Peyer's patch (tissue), 4 donors: ENCODE results near the gene PHC3. TPM values are rescaled to one million over a fixed set of nuclear protein-coding genes. Genes with fewer than 3 reads are reported as not detected.

Experiments
- DNase-seq, 3 donors: peaks; one replicate each; pipeline ENCODE4 v3.0.0-alpha.2; 2017 to 2019
- H3K27ac ChIP-seq, 4 donors: fragments of 200-600 bp; sonication (generic); one replicate each; pipeline ENCODE4 v1.5.1; 2016 to 2019
- H3K27me3 ChIP-seq, 2 donors: fragments of 200-600 bp; sonication (generic); one replicate each; pipeline ENCODE4 v1.5.1; 2019
- H3K36me3 ChIP-seq, 3 donors: fragments of 200-600 bp; sonication (generic); one replicate each; pipeline ENCODE4 v1.5.1; 2016 to 2019
- H3K4me1 ChIP-seq, 4 donors: fragments of 200-600 bp; sonication (generic); one replicate each; pipeline ENCODE4 v1.5.1; 2016 to 2019
- H3K4me3 ChIP-seq, 4 donors: fragments of 200-600 bp; sonication (generic); 1 replicate in 3 of 4; 2 replicates in 1 of 4; pipeline ENCODE4 v1.5.1; 2016 to 2019; ENCODE audit warnings: mild to moderate bottlenecking in 1 of 4
- H3K9me3 ChIP-seq, 4 donors: fragments of 200-600 bp; sonication (generic); one replicate each; pipeline ENCODE4 v1.5.1; 2016 to 2019; ENCODE audit warnings: mild to moderate bottlenecking in 1 of 4
- CTCF ChIP-seq, 6 experiments: fragments of 450-650 bp in 4 of 6; fragments of 200-600 bp in 2 of 6; sonication (generic) in 1 of 6; IDR thresholded peaks; one replicate each; pipeline ENCODE4 v1.5.1; 2017 to 2019; ENCODE audit warnings: antibody characterized with exemption in 6 of 6, mild to moderate bottlenecking in 3 of 6, moderate library complexity in 1 of 6
- POLR2A ChIP-seq, 2 donors: fragments of 450-650 bp; IDR thresholded peaks; one replicate each; pipeline ENCODE4 v1.5.1; 2017; ENCODE audit warnings: antibody characterized with exemption in 2 of 2, mild to moderate bottlenecking in 2 of 2, moderate library complexity in 2 of 2
- total RNA-seq, 4 donors: library from RNA; depleted of rRNA; stranded (reverse); fragments of >200 nt; gene quantifications; one replicate each; pipeline ENCODE4 v1.1.0, GENCODE V29; 2016

Gene PHC3
- total RNA-seq, 4 donors from 2014 or later: 52.4 to 234 (median 83.2) TPM

DNA sequence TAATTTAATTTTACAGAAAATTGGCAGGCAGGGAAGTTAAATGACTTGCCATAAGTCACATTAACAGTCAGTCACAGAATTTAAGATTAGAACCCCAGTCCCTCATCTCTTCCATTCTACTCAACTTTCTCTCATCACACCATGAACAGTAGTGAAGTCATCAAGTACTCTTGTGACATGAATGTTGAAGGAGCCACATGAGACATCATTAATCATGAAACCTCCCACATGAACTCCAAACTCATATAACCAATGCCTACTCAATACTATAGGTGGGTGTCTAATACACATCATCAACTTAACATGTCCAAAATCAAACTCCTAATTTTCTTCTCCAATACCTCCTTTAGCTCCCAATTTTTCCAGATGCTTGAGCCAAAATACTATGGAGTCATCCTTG is 19.5 kb downstream of the PHC3 start:
- no peaks in the 10 kb centered on the region for H3K27me3 ChIP-seq
- no peak for TF ChIP-seq POLR2A (IDR thresholded peaks at IDR 0.05)
- TF ChIP-seq CTCF (IDR thresholded peaks at IDR 0.05): no peak
- no peak for DNase-seq
- no peaks in the 10 kb centered on the region for H3K9me3 ChIP-seq
- H3K4me3 ChIP-seq: no peak overlapping the region
- H3K36me3 ChIP-seq: peaks cover 0 to 31% (median 0%) of the 10 kb centered on the region in 3 donors
- peaks cover 0 to 11% (median 0%) of the 10 kb centered on the region in 4 donors for H3K4me1 ChIP-seq
- H3K27ac ChIP-seq: no peak overlapping the region

GRCh38 chr3:170159933-170160332 is 21.6 kb downstream of the PHC3 start:
- no peaks in the 10 kb centered on the region for H3K27me3 ChIP-seq
- H3K9me3 ChIP-seq: no peaks in the 10 kb centered on the region
- no peak for DNase-seq
- no peak overlapping the region for H3K4me3 ChIP-seq
- no peak for TF ChIP-seq CTCF (IDR thresholded peaks at IDR 0.05)
- no peak for TF ChIP-seq POLR2A (IDR thresholded peaks at IDR 0.05)
- no peak overlapping the region for H3K27ac ChIP-seq
- peaks cover 0 to 20% (median 5%) of the 10 kb centered on the region in 4 donors for H3K4me1 ChIP-seq
- peaks cover 0 to 23% (median 0%) of the 10 kb centered on the region in 3 donors for H3K36me3 ChIP-seq

- H3K4me3 ChIP-seq: no peak overlapping the region
- H3K27ac ChIP-seq: no peak overlapping the region
- H3K4me1 ChIP-seq: peaks cover 0 to 20% (median 8%) of the 10 kb centered on the region in 4 donors
- no peak for DNase-seq
- no peaks in the 10 kb centered on the region for H3K27me3 ChIP-seq
- H3K36me3 ChIP-seq: peaks cover 0 to 23% (median 0%) of the 10 kb centered on the region in 3 donors
- TF ChIP-seq CTCF (IDR thresholded peaks at IDR 0.05) (no peak), POLR2A (IDR thresholded peaks at IDR 0.05) (no peak)
- no peaks in the 10 kb centered on the region for H3K9me3 ChIP-seq
Observed at GRCh38 chr3:170159459-170159858, 22.1 kb downstream of the PHC3 start.

GRCh38 chr3:170155604-170156003 is 25.9 kb downstream of the PHC3 start:
- no peaks in the 10 kb centered on the region for H3K27me3 ChIP-seq
- no peak for DNase-seq
- TF ChIP-seq POLR2A (IDR thresholded peaks at IDR 0.05): no peak
- TF ChIP-seq CTCF (IDR thresholded peaks at IDR 0.05): no peak
- no peak overlapping the region for H3K4me3 ChIP-seq
- peaks cover 0 to 22% (median 10%) of the 10 kb centered on the region in 4 donors for H3K4me1 ChIP-seq
- H3K9me3 ChIP-seq: no peaks in the 10 kb centered on the region
- peaks cover 0 to 14% (median 0%) of the 10 kb centered on the region in 3 donors for H3K36me3 ChIP-seq
- peak overlapping the region in 3 of 4 donors; percentile 45 to 74 (median 69) for H3K27ac ChIP-seq

GRCh38 chr3:170154569-170155143 is 26.9 kb downstream of the PHC3 start:
- H3K4me3 ChIP-seq: no peak overlapping the region
- H3K27me3 ChIP-seq: no peaks in the 10 kb centered on the region
- no peak for DNase-seq
- no peaks in the 10 kb centered on the region for H3K9me3 ChIP-seq
- peaks cover 0 to 16% (median 0%) of the 10 kb centered on the region in 3 donors for H3K36me3 ChIP-seq
- peak overlapping the region; percentile 45 to 74 (median 58) for H3K27ac ChIP-seq
- TF ChIP-seq CTCF (IDR thresholded peaks at IDR 0.05) (no peak), POLR2A (IDR thresholded peaks at IDR 0.05) (no peak)
- peaks cover 0 to 22% (median 10%) of the 10 kb centered on the region in 4 donors for H3K4me1 ChIP-seq
